HAP-1 (cell line): ENCODE measurements around the gene ZDHHC20.

ENCODE experiments used
- DNase-seq, 2 experiments: peaks; one replicate each; pipeline ENCODE4 v3.0.0-alpha.2; 2016 to 2020; ENCODE audit warnings: low spot score in 2 of 2
- H3K27me3 ChIP-seq: fragments of 250-450 bp; sonication (Bioruptor Pico); 2 replicates; pipeline ENCODE4 v1.5.1; 2020; ENCODE audit warnings: low read depth, mild to moderate bottlenecking, moderate library complexity
- H3K36me3 ChIP-seq: fragments of 250-450 bp; sonication (Bioruptor Pico); replicated peaks from 2 replicates; pipeline ENCODE4 v1.5.1; 2020; ENCODE audit warnings: mild to moderate bottlenecking
- H3K4me1 ChIP-seq: fragments of 250-450 bp; sonication (Bioruptor Pico); 2 replicates; pipeline ENCODE4 v1.5.1; 2020; ENCODE audit warnings: mild to moderate bottlenecking
- H3K4me3 ChIP-seq: fragments of 250-450 bp; sonication (Bioruptor Pico); 2 replicates; pipeline ENCODE4 v1.5.1; 2020; ENCODE audit warnings: mild to moderate bottlenecking, moderate library complexity
- H3K9me3 ChIP-seq: fragments of 250-450 bp; sonication (Bioruptor Pico); 2 replicates; pipeline ENCODE4 v1.5.1; 2020; ENCODE audit warnings: mild to moderate bottlenecking, moderate library complexity
- in situ Hi-C: fragments of 300-500 bp; cut with MboI; formaldehyde crosslinking; loops from 3 replicates; pipeline ENCODE4 v1.14.3; 2020; ENCODE audit warnings: low sequenced_read_pairs, inconsistent platforms, mixed read lengths

ZDHHC20 gene

DNA sequence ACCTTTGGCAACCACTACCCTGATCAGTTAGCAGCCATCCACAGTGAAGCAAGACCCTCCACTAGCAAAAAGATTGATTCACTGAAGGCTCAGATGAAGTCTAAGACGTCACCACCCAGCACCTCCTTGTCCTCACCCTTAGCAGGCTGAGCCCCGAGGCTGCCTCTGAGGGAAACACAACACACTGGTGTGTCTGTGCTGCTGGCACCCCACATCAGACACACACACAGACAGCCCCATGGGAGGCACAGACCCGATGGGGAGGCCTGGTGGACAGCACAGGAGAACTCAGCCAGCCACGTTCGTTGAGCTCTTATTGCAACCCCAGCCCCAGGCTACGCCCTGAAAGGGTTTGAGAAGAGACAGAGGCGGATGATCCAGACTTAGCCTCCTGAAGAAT lies 94.7 kb downstream of the ZDHHC20 start:
- Histone ChIP-seq H3K9me3 (no peaks in the 10 kb centered on the region), H3K4me1 (no peaks in the 10 kb centered on the region), H3K27me3 (no peaks in the 10 kb centered on the region), H3K4me3 (no peak overlapping the region), H3K36me3 (no peaks in the 10 kb centered on the region)
- in situ Hi-C loops, result no loop called here
- DNase-seq, result no peak

DNA sequence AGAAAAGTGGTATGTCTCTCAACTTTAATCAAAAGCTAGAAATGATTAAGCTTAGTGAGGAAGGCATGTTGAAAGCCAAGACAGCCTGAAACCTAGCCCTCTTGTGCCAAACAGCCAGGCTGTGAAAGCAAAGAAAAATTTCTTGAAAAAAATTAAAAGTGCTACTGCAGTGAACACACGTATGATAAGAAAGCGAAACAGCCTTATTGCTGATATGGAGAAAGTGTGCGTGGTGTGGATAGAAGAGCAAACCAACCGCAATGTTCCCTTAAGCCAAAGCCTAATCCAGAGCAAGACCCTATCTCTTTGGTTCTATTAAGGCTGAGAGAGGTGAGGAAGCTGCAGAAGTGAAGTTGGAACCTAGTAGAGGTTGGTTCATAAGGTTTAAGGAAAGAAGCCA lies 96.4 kb downstream of the ZDHHC20 start:
- Histone ChIP-seq H3K27me3 (no peaks in the 10 kb centered on the region), H3K4me1 (no peaks in the 10 kb centered on the region), H3K36me3 (no peaks in the 10 kb centered on the region), H3K9me3 (no peaks in the 10 kb centered on the region; the same call in 1 of the 2 replicates), H3K4me3 (no peak overlapping the region)
- DNase-seq, result no peak
- in situ Hi-C loops, result no loop called here

- in situ Hi-C loops, result no loop called here
- no peaks in the 10 kb centered on the region; the same call in 1 of the 2 replicates for H3K9me3 ChIP-seq
- no peak overlapping the region for H3K4me3 ChIP-seq
- no peaks in the 10 kb centered on the region for H3K36me3 ChIP-seq
- no peak for DNase-seq
- H3K27me3 ChIP-seq, result no peaks in the 10 kb centered on the region
- H3K4me1 ChIP-seq, result no peaks in the 10 kb centered on the region
These were observed 97.4 kb downstream of the ZDHHC20 start for GRCh38 chr13:21361706-21362105.

DNA sequence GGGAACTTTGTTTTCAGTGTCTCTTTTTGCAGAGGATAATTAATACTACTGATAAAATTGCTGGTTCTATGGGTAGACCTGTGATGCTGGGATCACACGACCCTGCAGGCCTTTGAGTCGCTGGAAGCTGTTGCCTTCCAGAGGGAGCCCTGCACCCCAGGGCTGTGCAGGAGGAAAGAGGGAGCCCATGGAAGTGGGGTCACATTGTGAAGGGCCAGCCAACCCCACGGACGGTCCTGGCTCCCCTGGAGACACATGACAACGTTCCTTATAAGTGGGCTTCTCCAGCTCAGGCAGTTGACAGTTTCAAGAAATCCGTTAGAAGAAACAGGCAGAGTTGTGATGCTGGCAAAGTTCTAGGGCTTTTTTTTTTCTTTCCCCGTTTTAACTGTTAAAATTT lies 98.0 kb downstream of the ZDHHC20 start:
- Histone ChIP-seq H3K4me3 (no peak overlapping the region), H3K36me3 (no peaks in the 10 kb centered on the region), H3K27me3 (no peaks in the 10 kb centered on the region), H3K4me1 (no peaks in the 10 kb centered on the region), H3K9me3 (no peaks in the 10 kb centered on the region; the same call in 1 of the 2 replicates)
- in situ Hi-C loops, result no loop called here
- no peak for DNase-seq

GRCh38 chr13:21360463-21360862 lies 98.6 kb downstream of the ZDHHC20 start:
- Histone ChIP-seq H3K4me1 (no peaks in the 10 kb centered on the region), H3K4me3 (no peak overlapping the region), H3K27me3 (no peaks in the 10 kb centered on the region), H3K9me3 (no peaks in the 10 kb centered on the region; the same call in 1 of the 2 replicates), H3K36me3 (no peaks in the 10 kb centered on the region)
- DNase-seq, result no peak
- in situ Hi-C loops, result no loop called here

DNA sequence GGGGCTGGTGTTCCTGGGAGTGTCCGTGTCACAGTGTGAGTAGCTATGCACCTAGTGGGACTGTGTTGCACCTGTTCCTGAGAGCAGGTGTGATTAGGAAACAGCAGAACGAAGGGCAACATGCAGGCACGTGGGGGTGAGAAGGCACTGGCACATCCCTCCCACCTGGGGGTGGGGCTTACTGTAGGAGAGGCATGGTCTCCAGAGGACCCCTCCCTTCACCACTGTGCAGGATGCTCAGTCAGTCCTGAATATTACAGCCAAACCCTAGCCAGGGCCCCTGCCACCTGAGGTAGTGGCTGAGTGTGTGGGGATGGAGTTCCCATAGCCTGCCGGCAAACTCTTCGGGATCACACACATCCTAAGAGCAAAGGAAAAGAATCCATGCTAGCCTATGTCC lies 99.2 kb downstream of the ZDHHC20 start:
- in situ Hi-C loops, result no loop called here
- H3K4me3 ChIP-seq, result no peak overlapping the region
- no peaks in the 10 kb centered on the region for H3K36me3 ChIP-seq
- no peaks in the 10 kb centered on the region for H3K4me1 ChIP-seq
- H3K27me3 ChIP-seq, result no peaks in the 10 kb centered on the region
- DNase-seq, result no peak
- H3K9me3 ChIP-seq, result no peaks in the 10 kb centered on the region; the same call in 1 of the 2 replicates

- Histone ChIP-seq H3K36me3 (no peaks in the 10 kb centered on the region), H3K9me3 (no peaks in the 10 kb centered on the region; the same call in 1 of the 2 replicates), H3K27me3 (no peaks in the 10 kb centered on the region), H3K4me1 (no peaks in the 10 kb centered on the region), H3K4me3 (no peak overlapping the region)
- in situ Hi-C loops, result no loop called here
- no peak for DNase-seq
These were observed 103.8 kb downstream of the ZDHHC20 start for GRCh38 chr13:21355304-21355703.

GRCh38 chr13:21354721-21355120 lies 104.4 kb downstream of the ZDHHC20 start:
- no peak for DNase-seq
- in situ Hi-C loops, result no loop called here
- no peaks in the 10 kb centered on the region for H3K4me1 ChIP-seq

GRCh38 chr13:21348488-21349120 lies 110.5 kb downstream of the ZDHHC20 start:
- Histone ChIP-seq H3K36me3 (no peaks in the 10 kb centered on the region), H3K27me3 (no peaks in the 10 kb centered on the region), H3K4me3 (no peak overlapping the region), H3K4me1 (no peaks in the 10 kb centered on the region), H3K9me3 (no peaks in the 10 kb centered on the region)
- no peak for DNase-seq
- in situ Hi-C loops, result no loop called here

More at GRCh38 chr13:21354721-21355120, 104.4 kb downstream of the ZDHHC20 start:
- Histone ChIP-seq H3K36me3 (no peaks in the 10 kb centered on the region), H3K4me3 (no peak overlapping the region), H3K27me3 (no peaks in the 10 kb centered on the region), H3K9me3 (no peaks in the 10 kb centered on the region; the same call in 1 of the 2 replicates)

DNA sequence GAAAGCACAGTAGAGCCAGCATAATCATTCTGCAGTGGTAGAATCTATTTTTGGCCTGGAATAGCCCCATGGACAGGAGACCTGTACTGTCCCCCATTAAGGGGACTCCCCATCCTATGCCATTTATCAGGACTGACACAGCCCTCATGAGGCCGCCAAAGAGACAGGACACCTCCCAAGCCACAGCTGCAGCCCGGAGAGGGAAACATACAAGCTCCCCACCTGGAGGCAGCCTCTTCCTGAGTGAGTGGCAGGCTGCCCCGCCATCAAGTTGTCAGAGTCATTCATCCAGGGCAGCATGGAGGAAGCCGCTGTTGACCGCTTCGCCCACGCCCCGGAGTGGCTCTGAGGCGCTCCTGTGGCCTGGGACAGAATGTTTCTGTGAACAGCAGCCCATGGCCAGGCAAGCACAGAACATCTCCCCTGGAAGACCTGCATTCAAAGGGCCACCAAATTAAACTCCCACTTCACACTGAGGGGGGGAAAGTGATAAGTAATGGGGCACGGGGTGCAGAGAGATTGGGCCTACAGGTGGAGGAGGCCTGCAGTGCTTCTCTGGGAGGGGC lies 111.3 kb downstream of the ZDHHC20 start:
- no peak for DNase-seq

GRCh38 chr13:21344662-21345176 lies 114.4 kb downstream of the ZDHHC20 start:
- no peak for DNase-seq
- Histone ChIP-seq H3K4me3 (no peak overlapping the region), H3K9me3 (no peaks in the 10 kb centered on the region), H3K4me1 (no peaks in the 10 kb centered on the region), H3K27me3 (no peaks in the 10 kb centered on the region), H3K36me3 (no peaks in the 10 kb centered on the region)
- in situ Hi-C loops, result no loop called here

More for the DNA sequence above, 111.3 kb downstream of the ZDHHC20 start:
- Histone ChIP-seq H3K27me3 (no peaks in the 10 kb centered on the region), H3K4me1 (no peaks in the 10 kb centered on the region), H3K9me3 (no peaks in the 10 kb centered on the region), H3K4me3 (no peak overlapping the region), H3K36me3 (no peaks in the 10 kb centered on the region)
- in situ Hi-C loops, result no loop called here

- H3K4me3 ChIP-seq, result no peak overlapping the region
- in situ Hi-C loops, result no loop called here
- no peak for DNase-seq
- H3K36me3 ChIP-seq, result no peaks in the 10 kb centered on the region
- no peaks in the 10 kb centered on the region for H3K9me3 ChIP-seq
- H3K27me3 ChIP-seq, result no peaks in the 10 kb centered on the region
- H3K4me1 ChIP-seq, result no peaks in the 10 kb centered on the region
These were observed 115.4 kb downstream of the ZDHHC20 start for GRCh38 chr13:21343659-21344058.

- no peak for DNase-seq
- in situ Hi-C loops, result no loop called here
These were observed 116.2 kb downstream of the ZDHHC20 start for GRCh38 chr13:21342699-21343442.

More at GRCh38 chr13:21342699-21343442, 116.2 kb downstream of the ZDHHC20 start:
- no peaks in the 10 kb centered on the region for H3K4me1 ChIP-seq
- no peak overlapping the region for H3K4me3 ChIP-seq
- no peaks in the 10 kb centered on the region for H3K27me3 ChIP-seq
- H3K9me3 ChIP-seq, result no peaks in the 10 kb centered on the region
- H3K36me3 ChIP-seq, result no peaks in the 10 kb centered on the region
